Activated B cell treated with CpG ODN at 0.5 μM for 24 hours (primary cell): ENCODE data around the gene TRHDE. TPM values are rescaled to one million over a fixed set of nuclear protein-coding genes. Genes with fewer than 3 reads are reported as not detected.
"Not testable (repeated sequence)": the region's sequence is repeated elsewhere in the genome, so short reads cannot be mapped to it uniquely, and the experiment has no call there.

Experiments used
- ATAC-seq: fragments of 200-7000 bp; cut with Tn5 transposase; one replicate; pipeline ENCODE4 v1.10.0; 2021; ENCODE audit warnings: low read depth, mild to moderate bottlenecking, moderate library complexity
- CTCF ChIA-PET: fragments of 350-600 bp; sonication (Branson Sonifier 250); formaldehyde crosslinking; loops from one replicate; lab custom pipeline; 2021; ENCODE audit warnings: antibody characterized with exemption; lab: Charles Lee
- POLR2A ChIA-PET: fragments of 350-600 bp; sonication (Branson Sonifier 250); formaldehyde crosslinking; loops from one replicate; lab custom pipeline; 2021; ENCODE audit warnings: antibody characterized with exemption; lab: Charles Lee
- DNase-seq: peaks from one replicate; pipeline ENCODE4 v3.0.0; 2022
- H3K27ac Mint-ChIP-seq: one replicate; pipeline ENCODE4 v1.8.0; 2020; ENCODE audit warnings: mixed read lengths
- H3K27me3 Mint-ChIP-seq: one replicate; pipeline ENCODE4 v1.8.0; 2021; ENCODE audit warnings: mixed read lengths
- H3K36me3 Mint-ChIP-seq: one replicate; pipeline ENCODE4 v1.8.0; 2021; ENCODE audit warnings: low read depth, mixed read lengths
- H3K4me1 Mint-ChIP-seq: one replicate; pipeline ENCODE4 v1.8.0; 2021; ENCODE audit warnings: mixed read lengths
- H3K4me3 Mint-ChIP-seq: one replicate; pipeline ENCODE4 v1.8.0; 2020; ENCODE audit warnings: mild to moderate bottlenecking, mixed read lengths
- H3K9me3 Mint-ChIP-seq: one replicate; pipeline ENCODE4 v1.8.0; 2020; ENCODE audit warnings: mixed read lengths
- CTCF ChIP-seq: fragments of 200-600 bp; IDR thresholded peaks from one replicate; pipeline ENCODE4 v1.8.0; 2022; ENCODE audit warnings: antibody characterized with exemption, mild to moderate bottlenecking
- intact Hi-C: fragments of 100-400 bp; cut with micrococcal nuclease; formaldehyde crosslinking; loops from one replicate; pipeline ENCODE4 v1.15.1; 2024
- total RNA-seq: library from RNA; stranded (reverse); gene quantifications from 2 replicates; pipeline ENCODE4 v1.2.3, GENCODE V29; 2022

TRHDE gene
- total RNA-seq, 1 donor from 2014 or later, result not detected

GRCh38 chr12:72622556-72622955, 350.4 kb downstream of the TRHDE start:
- Mint-ChIP-seq H3K27ac (no peak overlapping the region), H3K27me3 (no peaks in the 10 kb centered on the region), H3K9me3 (no peaks in the 10 kb centered on the region), H3K36me3 (no peaks in the 10 kb centered on the region), H3K4me1 (no peaks in the 10 kb centered on the region), H3K4me3 (no peak overlapping the region)
- DNase-seq, result no peak
- POLR2A ChIA-PET, result no interaction called here
- intact Hi-C loops, result no loop called here
- TF ChIP-seq CTCF, result no peak
- CTCF ChIA-PET, result no interaction called here
- ATAC-seq, result no peak

DNA sequence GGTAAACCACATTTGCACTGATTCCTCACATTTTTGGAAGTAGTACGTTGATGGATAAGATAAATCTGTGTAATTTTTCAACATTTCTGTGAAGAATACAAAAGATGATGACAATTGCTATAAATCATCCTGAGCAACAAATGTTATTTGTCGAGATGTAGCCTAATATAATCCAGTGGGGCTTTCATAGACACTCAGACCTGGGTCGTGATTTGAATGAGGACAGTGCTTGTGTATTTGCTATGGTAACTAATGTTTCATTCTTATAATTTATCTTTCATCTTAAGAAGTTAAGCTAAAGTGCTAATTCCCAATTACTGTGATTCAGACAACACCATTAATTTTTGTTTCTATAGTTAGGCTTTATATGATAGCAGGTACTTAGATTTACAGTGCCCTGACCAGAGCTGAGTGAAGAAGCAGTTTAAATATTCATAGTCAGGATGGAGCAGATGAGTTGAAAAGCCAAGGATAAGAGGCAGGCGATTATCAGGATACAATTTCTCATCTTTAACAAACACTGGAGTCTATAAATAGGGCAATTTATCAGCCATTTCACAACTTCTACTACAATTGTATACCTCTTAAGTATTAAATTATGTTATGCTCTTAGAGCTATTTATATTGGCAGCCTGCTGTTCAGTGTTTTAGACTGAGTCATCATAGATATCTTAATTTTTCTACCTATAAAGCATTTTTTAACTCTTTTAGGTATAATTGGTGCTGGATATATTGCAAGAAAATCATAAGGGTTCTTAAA, 359.9 kb downstream of the TRHDE start:
- Mint-ChIP-seq H3K27me3 (no peaks in the 10 kb centered on the region), H3K36me3 (no peaks in the 10 kb centered on the region), H3K4me3 (no peak overlapping the region), H3K9me3 (no peaks in the 10 kb centered on the region), H3K4me1 (no peaks in the 10 kb centered on the region), H3K27ac (no peak overlapping the region)
- ChIA-PET CTCF (no interaction called here), POLR2A (no interaction called here)
- intact Hi-C loops, result no loop called here
- ATAC-seq (no peak), DNase-seq (no peak)
- no peak for TF ChIP-seq CTCF

DNA sequence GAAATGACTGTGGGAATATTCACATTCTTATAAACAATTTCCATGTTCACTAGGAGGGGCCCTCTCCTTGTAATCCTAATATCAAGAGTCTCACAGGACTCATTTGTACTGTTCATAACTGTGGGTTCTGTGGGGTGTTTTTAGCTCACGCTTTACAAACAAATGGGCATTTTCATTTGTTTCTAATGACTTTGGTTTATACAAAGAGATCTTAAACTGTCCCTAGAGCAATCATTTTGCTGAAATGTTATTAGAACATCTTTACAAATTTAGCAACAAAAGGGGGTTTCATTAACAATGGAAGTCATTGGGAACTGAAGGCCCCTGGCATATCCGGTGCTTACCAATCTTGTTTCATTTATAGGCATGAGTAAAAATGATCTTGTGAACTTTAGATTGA, 370.5 kb downstream of the TRHDE start:
- H3K27me3 Mint-ChIP-seq, result no peaks in the 10 kb centered on the region
- POLR2A ChIA-PET, result no interaction called here

GRCh38 chr12:72647139-72647538, 375.0 kb downstream of the TRHDE start:
- Mint-ChIP-seq H3K4me1 (no peaks in the 10 kb centered on the region), H3K9me3 (peaks cover 5% of the 10 kb centered on the region), H3K4me3 (no peak overlapping the region), H3K27ac (no peak overlapping the region), H3K27me3 (no peaks in the 10 kb centered on the region), H3K36me3 (no peaks in the 10 kb centered on the region)
- DNase-seq, result no peak
- ChIA-PET CTCF (no interaction called here), POLR2A (no interaction called here)
- no peak for TF ChIP-seq CTCF
- no peak for ATAC-seq
- intact Hi-C loops, result no loop called here

More for the DNA sequence above, 370.5 kb downstream of the TRHDE start:
- H3K4me3 Mint-ChIP-seq, result no peak overlapping the region
- H3K27ac Mint-ChIP-seq, result no peak overlapping the region
- peaks cover 6% of the 10 kb centered on the region for H3K9me3 Mint-ChIP-seq
- CTCF ChIA-PET, result no interaction called here
- H3K36me3 Mint-ChIP-seq, result no peaks in the 10 kb centered on the region
- no peak for TF ChIP-seq CTCF
- no peaks in the 10 kb centered on the region for H3K4me1 Mint-ChIP-seq
- intact Hi-C loops, result no loop called here
- DNase-seq (no peak), ATAC-seq (no peak)

DNA sequence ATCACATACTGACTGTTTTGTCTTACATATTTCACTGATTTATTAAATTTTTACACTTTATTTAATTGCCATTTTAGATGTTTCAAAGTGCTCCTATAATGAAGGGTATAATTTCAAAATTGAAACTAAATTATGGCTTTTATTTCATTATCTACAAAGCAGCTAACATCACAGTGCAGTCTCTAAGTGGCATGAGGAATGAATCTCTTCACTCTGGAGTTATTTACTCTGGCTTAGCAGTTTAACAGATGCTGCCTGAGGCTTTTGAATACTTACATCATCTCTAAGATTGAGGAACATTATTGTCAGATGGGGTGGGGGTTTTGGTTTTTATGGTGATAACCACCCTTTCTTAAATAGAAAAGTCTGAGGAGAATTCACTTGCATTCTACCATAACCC, 386.4 kb downstream of the TRHDE start:
- H3K27me3 Mint-ChIP-seq, result no peaks in the 10 kb centered on the region
- H3K4me3 Mint-ChIP-seq, result no peak overlapping the region
- TF ChIP-seq CTCF, result no peak
- no peaks in the 10 kb centered on the region for H3K36me3 Mint-ChIP-seq
- no peak overlapping the region for H3K27ac Mint-ChIP-seq
- ATAC-seq (no peak), DNase-seq (no peak)
- CTCF ChIA-PET, result no interaction called here
- intact Hi-C loops, result no loop called here
- peaks cover 2% of the 10 kb centered on the region for H3K9me3 Mint-ChIP-seq
- H3K4me1 Mint-ChIP-seq, result no peaks in the 10 kb centered on the region
- POLR2A ChIA-PET, result no interaction called here

- H3K4me3 Mint-ChIP-seq, intact Hi-C loops, H3K4me1 Mint-ChIP-seq, POLR2A ChIA-PET, H3K36me3 Mint-ChIP-seq, H3K27ac Mint-ChIP-seq, H3K9me3 Mint-ChIP-seq, CTCF ChIA-PET, H3K27me3 Mint-ChIP-seq, ATAC-seq, DNase-seq: not testable (repeated sequence)
These were observed 388.0 kb downstream of the TRHDE start for GRCh38 chr12:72660174-72660573.
